ENCODE measurements around the gene FAF1.
A peak's percentile ranks its signal among the peaks of the same experiment; 100 is the strongest.

The FAF1 gene

GRCh38 chr1:50611675-50612074, 348.4 kb downstream of the FAF1 start:
- no peak overlapping the region for H3K4me3 ChIP-seq (ENCODE audit: low read depth, low read length)
- no peak for DNase-seq (ENCODE audit: low read depth)

GRCh38 chr1:50610563-50610962, 349.5 kb downstream of the FAF1 start:
- no peak for TF ChIP-seq MYC (IDR thresholded peaks at IDR 0.05; ENCODE audit: low read depth, low read length)
- no peak for DNase-seq (ENCODE audit: low read depth)
- no peak overlapping the region for H3K4me3 ChIP-seq (ENCODE audit: low read depth, low read length)

More at GRCh38 chr1:50611675-50612074, 348.4 kb downstream of the FAF1 start:
- TF ChIP-seq CTCF (IDR thresholded peaks at IDR 0.05; ENCODE audit: low read depth, low read length), result no peak
- no peak for TF ChIP-seq MAX (IDR thresholded peaks at IDR 0.05; ENCODE audit: low read depth, low read length)
- no peak for TF ChIP-seq MYC (IDR thresholded peaks at IDR 0.05; ENCODE audit: low read depth, low read length)
- no peak for TF ChIP-seq POLR2A (IDR thresholded peaks at IDR 0.05; ENCODE audit: extremely low read depth, insufficient read length)

GRCh38 chr1:50609508-50609907, 350.6 kb downstream of the FAF1 start:
- no peak overlapping the region for H3K4me3 ChIP-seq (ENCODE audit: low read depth, low read length)
- DNase-seq (ENCODE audit: low read depth), result no peak
- TF ChIP-seq POLR2A (IDR thresholded peaks at IDR 0.05; ENCODE audit: extremely low read depth, insufficient read length), result no peak
- no peak for TF ChIP-seq CTCF (IDR thresholded peaks at IDR 0.05; ENCODE audit: low read depth, low read length)
- TF ChIP-seq MYC (IDR thresholded peaks at IDR 0.05; ENCODE audit: low read depth, low read length), result no peak
- no peak for TF ChIP-seq MAX (IDR thresholded peaks at IDR 0.05; ENCODE audit: low read depth, low read length)

GRCh38 chr1:50605186-50605875, 354.7 kb downstream of the FAF1 start:
- no peak overlapping the region for H3K4me3 ChIP-seq (ENCODE audit: low read depth, low read length)
- no peak for TF ChIP-seq MYC (IDR thresholded peaks at IDR 0.05; ENCODE audit: low read depth, low read length)
- peak; percentile 36 for TF ChIP-seq CTCF (IDR thresholded peaks at IDR 0.05; ENCODE audit: low read depth, low read length)
- no peak for TF ChIP-seq MAX (IDR thresholded peaks at IDR 0.05; ENCODE audit: low read depth, low read length)
- TF ChIP-seq POLR2A (IDR thresholded peaks at IDR 0.05; ENCODE audit: extremely low read depth, insufficient read length), result no peak
- peak; percentile 61 for DNase-seq (ENCODE audit: low read depth)

GRCh38 chr1:50604580-50604979, 355.5 kb downstream of the FAF1 start:
- TF ChIP-seq POLR2A (IDR thresholded peaks at IDR 0.05; ENCODE audit: extremely low read depth, insufficient read length) (no peak), MYC (IDR thresholded peaks at IDR 0.05; ENCODE audit: low read depth, low read length) (no peak), CTCF (IDR thresholded peaks at IDR 0.05; ENCODE audit: low read depth, low read length) (peak; percentile 18)
- DNase-seq (ENCODE audit: low read depth), result no peak
- H3K4me3 ChIP-seq (ENCODE audit: low read depth, low read length), result no peak overlapping the region

GRCh38 chr1:50603274-50604271, 356.5 kb downstream of the FAF1 start:
- TF ChIP-seq POLR2A (IDR thresholded peaks at IDR 0.05; ENCODE audit: extremely low read depth, insufficient read length), result no peak
- TF ChIP-seq MYC (IDR thresholded peaks at IDR 0.05; ENCODE audit: low read depth, low read length), result no peak
- no peak for TF ChIP-seq MAX (IDR thresholded peaks at IDR 0.05; ENCODE audit: low read depth, low read length)
- no peak for TF ChIP-seq CTCF (IDR thresholded peaks at IDR 0.05; ENCODE audit: low read depth, low read length)
- no peak overlapping the region for H3K4me3 ChIP-seq (ENCODE audit: low read depth, low read length)
- DNase-seq (ENCODE audit: low read depth), result peak; percentile 52
